Thyroid gland (tissue), 4 donors: ENCODE data around the gene G3BP2. TPM values are rescaled to one million over a fixed set of nuclear protein-coding genes. Genes with fewer than 3 reads are reported as not detected.

Source experiments
- DNase-seq, 2 donors: peaks; one replicate each; pipeline ENCODE4 v3.0.0-alpha.2; 2019
- H3K27ac ChIP-seq, 3 donors: fragments of 200-600 bp; sonication (generic); 1 replicate in 2 of 3; 2 replicates in 1 of 3; pipeline ENCODE4 v1.5.1; 2016 to 2019; ENCODE audit warnings: mild to moderate bottlenecking in 1 of 3, moderate library complexity in 1 of 3
- H3K27me3 ChIP-seq: fragments of 200-600 bp; sonication (generic); one replicate; pipeline ENCODE4 v1.5.1; 2019
- H3K36me3 ChIP-seq, 2 donors: fragments of 200-600 bp; sonication (generic); one replicate each; pipeline ENCODE4 v1.5.1; 2016 to 2019
- H3K4me1 ChIP-seq, 2 donors: fragments of 200-600 bp; sonication (generic); one replicate each; pipeline ENCODE4 v1.5.1; 2017 to 2019
- H3K4me3 ChIP-seq, 3 donors: fragments of 200-600 bp; sonication (generic); replicated peaks in 1 of 3; 1 replicate in 2 of 3; 2 replicates in 1 of 3; pipeline ENCODE4 v1.5.1; 2016; ENCODE audit warnings: mild to moderate bottlenecking in 1 of 3
- H3K9me3 ChIP-seq: fragments of 200-600 bp; sonication (generic); one replicate; pipeline ENCODE4 v1.5.1; 2017
- POLR2A ChIP-seq, 2 donors: fragments of 450-650 bp; IDR thresholded peaks; one replicate each; pipeline ENCODE4 v1.6.1; 2017; ENCODE audit warnings: antibody characterized with exemption in 2 of 2, mild to moderate bottlenecking in 2 of 2, moderate library complexity in 1 of 2
- WGBS, 2 donors: methylation state at CpG; one replicate each; pipeline ENCODE4 v1.1.5; 2017; 5-methylcytosine and 5-hydroxymethylcytosine counted together
- intact Hi-C: fragments of 100-400 bp; cut with DNase I; formaldehyde crosslinking; loops from one replicate; pipeline ENCODE4 v1.15.1; 2023
- total RNA-seq, 4 donors: library from RNA; depleted of rRNA; stranded (reverse); fragments of >200 nt; gene quantifications; one replicate each; pipeline ENCODE4 v1.2.3, GENCODE V29; 2016
- TF ChIP-seq, protein P1 (sequence below), 6 experiments: fragments of 200-600 bp in 3 of 6; fragments of 450-650 bp in 3 of 6; sonication (generic) in 3 of 6; IDR thresholded peaks; one replicate each; pipeline ENCODE4 v1.5.1; 2016 to 2019; ENCODE audit warnings: antibody characterized with exemption in 6 of 6, mild to moderate bottlenecking in 2 of 6, inconsistent platforms in 1 of 6, moderate library complexity in 1 of 6

Gene G3BP2
- total RNA-seq, 4 donors from 2014 or later: 117 to 179 (median 139) TPM

DNA sequence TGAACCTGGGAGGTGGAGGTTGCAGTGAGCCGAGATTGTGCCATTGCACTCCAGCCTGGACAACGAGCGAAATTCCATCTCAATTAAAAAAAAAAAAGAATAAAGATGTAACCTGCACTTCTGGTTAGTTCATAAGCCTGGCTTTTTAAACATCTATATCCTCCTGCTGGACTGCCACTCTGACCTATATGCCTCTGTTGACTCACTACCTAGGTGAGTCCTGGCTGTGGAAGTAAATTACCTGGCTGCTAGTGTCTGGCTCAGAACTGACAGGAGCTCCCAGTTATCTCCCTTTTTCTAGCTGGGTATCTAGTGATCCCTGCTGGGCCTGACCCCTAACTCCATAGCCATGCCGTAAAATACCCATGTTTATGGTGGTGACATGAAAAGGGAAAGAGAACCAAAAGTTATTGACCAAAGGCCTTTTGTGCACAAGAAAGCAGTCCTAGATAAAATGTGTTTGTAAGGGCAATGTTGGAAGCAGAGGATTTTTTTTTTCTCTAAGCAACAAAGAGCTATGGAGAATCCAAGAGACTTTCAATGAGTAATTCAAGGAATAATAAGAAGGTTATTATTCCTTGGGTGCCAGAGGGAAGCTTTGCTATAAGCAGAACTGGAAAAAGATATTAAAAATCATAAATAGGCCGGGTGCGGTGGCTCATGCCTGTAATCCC, 10.4 kb upstream of the G3BP2 start:
- 96 to 98% methylated on average over 6 of the region's 6 CpGs for WGBS, 2 donors
- TF ChIP-seq, protein P1, sequence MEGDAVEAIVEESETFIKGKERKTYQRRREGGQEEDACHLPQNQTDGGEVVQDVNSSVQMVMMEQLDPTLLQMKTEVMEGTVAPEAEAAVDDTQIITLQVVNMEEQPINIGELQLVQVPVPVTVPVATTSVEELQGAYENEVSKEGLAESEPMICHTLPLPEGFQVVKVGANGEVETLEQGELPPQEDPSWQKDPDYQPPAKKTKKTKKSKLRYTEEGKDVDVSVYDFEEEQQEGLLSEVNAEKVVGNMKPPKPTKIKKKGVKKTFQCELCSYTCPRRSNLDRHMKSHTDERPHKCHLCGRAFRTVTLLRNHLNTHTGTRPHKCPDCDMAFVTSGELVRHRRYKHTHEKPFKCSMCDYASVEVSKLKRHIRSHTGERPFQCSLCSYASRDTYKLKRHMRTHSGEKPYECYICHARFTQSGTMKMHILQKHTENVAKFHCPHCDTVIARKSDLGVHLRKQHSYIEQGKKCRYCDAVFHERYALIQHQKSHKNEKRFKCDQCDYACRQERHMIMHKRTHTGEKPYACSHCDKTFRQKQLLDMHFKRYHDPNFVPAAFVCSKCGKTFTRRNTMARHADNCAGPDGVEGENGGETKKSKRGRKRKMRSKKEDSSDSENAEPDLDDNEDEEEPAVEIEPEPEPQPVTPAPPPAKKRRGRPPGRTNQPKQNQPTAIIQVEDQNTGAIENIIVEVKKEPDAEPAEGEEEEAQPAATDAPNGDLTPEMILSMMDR (IDR thresholded peaks at IDR 0.05): no peak
- no peak for TF ChIP-seq POLR2A (IDR thresholded peaks at IDR 0.05)
- intact Hi-C loops: no loop called here
- H3K4me3 ChIP-seq: no peak overlapping the region
- DNase-seq: no peak
- H3K27me3 ChIP-seq: no peaks in the 10 kb centered on the region
- no peak overlapping the region for H3K27ac ChIP-seq
- no peaks in the 10 kb centered on the region for H3K36me3 ChIP-seq
- no peaks in the 10 kb centered on the region for H3K9me3 ChIP-seq
- H3K4me1 ChIP-seq: no peaks in the 10 kb centered on the region

DNA sequence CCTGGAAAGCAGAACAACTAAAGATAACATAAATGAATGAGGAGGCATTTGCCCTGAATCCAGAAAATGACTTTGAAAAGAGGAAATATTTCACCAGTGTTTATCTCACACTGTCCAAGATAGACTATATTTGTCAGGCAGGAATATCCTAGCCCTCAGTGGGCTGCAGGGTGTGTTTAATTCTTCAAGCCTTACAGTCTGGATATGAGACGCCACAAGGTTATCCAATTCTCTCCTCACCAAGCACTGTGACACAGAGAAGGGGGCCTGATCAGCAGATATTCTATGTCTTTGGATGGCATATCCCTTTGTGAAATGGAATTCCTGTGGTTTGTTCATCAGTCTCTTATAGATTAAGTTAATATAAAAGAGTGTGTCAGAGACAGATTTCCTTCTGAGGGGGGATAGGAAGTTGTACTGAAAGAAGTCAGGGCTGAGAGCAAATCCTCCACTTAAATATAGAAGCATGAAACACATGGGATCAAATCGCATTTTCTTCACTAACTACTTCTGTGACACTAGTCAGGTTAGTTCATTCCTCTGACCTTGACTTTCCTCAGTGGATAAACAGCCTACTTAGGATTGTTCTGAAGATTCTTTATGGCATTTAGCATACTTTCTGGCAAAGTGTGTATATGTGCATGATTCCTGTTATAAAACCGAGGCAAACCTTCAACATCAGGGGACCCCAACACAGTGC, 6.8 kb upstream of the G3BP2 start:
- 90 to 95% methylated on average over 3 of the region's 3 CpGs for WGBS, 2 donors
- no peaks in the 10 kb centered on the region for H3K9me3 ChIP-seq
- intact Hi-C loops: no loop called here
- no peaks in the 10 kb centered on the region for H3K27me3 ChIP-seq
- H3K4me3 ChIP-seq: no peak overlapping the region
- no peaks in the 10 kb centered on the region for H3K36me3 ChIP-seq
- DNase-seq: no peak
- H3K27ac ChIP-seq: no peak overlapping the region
- TF ChIP-seq, protein P1 (IDR thresholded peaks at IDR 0.05): no peak
- no peak for TF ChIP-seq POLR2A (IDR thresholded peaks at IDR 0.05)
- no peaks in the 10 kb centered on the region for H3K4me1 ChIP-seq

DNA sequence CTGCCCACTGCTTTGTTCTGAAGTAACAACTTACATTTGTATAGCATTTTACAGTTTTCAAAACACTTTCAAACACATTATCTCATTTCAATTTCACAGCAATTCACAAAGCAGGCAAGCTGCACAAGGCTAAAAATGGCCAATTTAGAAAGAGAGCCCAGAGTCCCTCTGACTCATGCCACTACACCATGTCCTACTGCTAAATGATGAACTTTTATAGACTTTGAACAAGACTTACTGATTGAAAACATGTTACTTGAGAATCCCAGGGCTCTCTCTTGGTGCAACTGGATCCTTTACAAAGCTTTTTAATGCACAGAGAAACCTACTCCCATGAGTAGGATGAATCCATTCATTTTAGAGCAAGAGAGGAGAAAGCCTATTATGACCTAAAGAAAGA, 5.8 kb upstream of the G3BP2 start:
- intact Hi-C loops: no loop called here
- Histone ChIP-seq H3K27ac (no peak overlapping the region), H3K36me3 (no peaks in the 10 kb centered on the region), H3K4me1 (peaks cover 1 to 3% of the 10 kb centered on the region in 2 donors), H3K27me3 (no peaks in the 10 kb centered on the region), H3K4me3 (no peak overlapping the region), H3K9me3 (no peaks in the 10 kb centered on the region)
- TF ChIP-seq POLR2A (IDR thresholded peaks at IDR 0.05): no peak
- TF ChIP-seq, protein P1 (IDR thresholded peaks at IDR 0.05): no peak
- no peak for DNase-seq

DNA sequence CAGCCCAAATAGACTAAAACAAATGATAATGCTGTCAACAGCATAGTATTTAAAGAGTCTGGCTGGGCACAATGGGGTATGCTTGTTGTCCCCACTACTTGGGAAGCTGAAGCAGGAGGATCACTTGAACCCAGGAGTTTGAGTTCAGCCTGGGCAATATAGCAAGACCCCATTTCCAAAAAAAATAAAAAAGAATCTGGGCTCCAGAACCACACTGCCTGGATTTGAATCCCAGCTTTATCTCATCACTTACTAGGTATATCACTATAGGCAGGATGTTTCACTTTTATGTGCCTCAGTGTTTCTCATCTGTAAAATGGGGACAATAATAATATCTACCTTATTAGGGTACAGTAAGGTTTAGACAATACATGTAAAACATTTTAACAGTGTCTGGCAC, 5.3 kb upstream of the G3BP2 start:
- no peaks in the 10 kb centered on the region for H3K27me3 ChIP-seq
- no peak for TF ChIP-seq POLR2A (IDR thresholded peaks at IDR 0.05)
- TF ChIP-seq, protein P1 (IDR thresholded peaks at IDR 0.05): no peak
- H3K36me3 ChIP-seq: no peaks in the 10 kb centered on the region
- intact Hi-C loops: no loop called here
- H3K27ac ChIP-seq: no peak overlapping the region
- H3K9me3 ChIP-seq: no peaks in the 10 kb centered on the region
- peaks cover 4 to 5% of the 10 kb centered on the region in 2 donors for H3K4me1 ChIP-seq
- no peak overlapping the region for H3K4me3 ChIP-seq
- no peak for DNase-seq

DNA sequence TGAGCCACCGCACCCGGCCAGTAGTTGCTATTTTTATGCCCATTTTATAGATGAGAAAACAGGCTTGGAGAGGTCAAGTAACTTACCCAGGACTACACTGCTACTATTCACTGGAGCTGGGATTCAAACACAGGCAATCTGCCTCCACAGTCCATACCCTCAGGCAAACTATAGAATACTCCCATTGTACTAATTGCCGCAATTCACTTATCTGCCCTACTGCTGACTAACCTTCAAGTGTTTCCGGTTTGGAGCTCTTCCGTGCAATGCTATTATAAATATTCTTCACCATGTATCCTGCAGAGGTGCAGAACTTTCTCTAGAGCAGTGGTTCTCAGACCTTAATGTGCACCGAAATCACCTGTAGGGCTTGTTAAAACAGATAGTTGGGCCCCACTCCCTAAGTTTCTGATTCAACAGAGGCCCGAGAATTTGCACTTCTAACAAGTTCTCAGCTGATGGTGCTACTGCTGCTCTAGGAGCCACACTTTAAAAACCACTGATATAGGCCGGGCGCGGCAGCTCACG, 1.9 kb upstream of the G3BP2 start:
- no peaks in the 10 kb centered on the region for H3K27me3 ChIP-seq
- no peaks in the 10 kb centered on the region for H3K36me3 ChIP-seq
- 92 to 93% methylated on average over 11 of the region's 11 CpGs for WGBS, 2 donors
- H3K4me1 ChIP-seq: peaks cover 14 to 21% of the 10 kb centered on the region in 2 donors
- no peak overlapping the region for H3K27ac ChIP-seq
- H3K9me3 ChIP-seq: no peaks in the 10 kb centered on the region
- H3K4me3 ChIP-seq: no peak overlapping the region
- intact Hi-C loops: no loop called here
- TF ChIP-seq POLR2A (IDR thresholded peaks at IDR 0.05): no peak
- TF ChIP-seq, protein P1 (IDR thresholded peaks at IDR 0.05): no peak
- no peak for DNase-seq
